ENCODE results near the gene FRYL. TPM values are rescaled to one million over a fixed set of nuclear protein-coding genes. Genes with fewer than 3 reads are reported as not detected.

FRYL gene
- total RNA-seq, 3 donors from 2014 or later: 70.9 to 112 (median 86.2) TPM

- Histone ChIP-seq H3K27ac (no peak overlapping the region), H3K27me3 (no peaks in the 10 kb centered on the region)
These were observed 70.2 kb downstream of the FRYL start for GRCh38 chr4:48709901-48710300.

GRCh38 chr4:48708610-48709009 lies 71.5 kb downstream of the FRYL start:
- H3K27me3 ChIP-seq: no peaks in the 10 kb centered on the region
- H3K4me1 ChIP-seq: no peaks in the 10 kb centered on the region
- H3K36me3 ChIP-seq: no peaks in the 10 kb centered on the region
- no peak overlapping the region for H3K27ac ChIP-seq
- TF ChIP-seq POLR2AphosphoS5 (IDR thresholded peaks at IDR 0.05) (no peak), CTCF (IDR thresholded peaks at IDR 0.05) (no peak), POLR2A (IDR thresholded peaks at IDR 0.05) (no peak)
- DNase-seq (ENCODE audit: low spot score in 2 of 2): no peak
- H3K9me3 ChIP-seq: no peaks in the 10 kb centered on the region
- H3K4me3 ChIP-seq: no peak overlapping the region
- intact Hi-C loops (cut with DNase I; ENCODE audit: low total_unique reads): no loop called here

More at GRCh38 chr4:48709901-48710300, 70.2 kb downstream of the FRYL start:
- intact Hi-C loops (cut with DNase I; ENCODE audit: low total_unique reads): no loop called here
- Histone ChIP-seq H3K4me3 (no peak overlapping the region), H3K9me3 (no peaks in the 10 kb centered on the region), H3K4me1 (no peaks in the 10 kb centered on the region), H3K36me3 (no peaks in the 10 kb centered on the region)
- no peak for DNase-seq (ENCODE audit: low spot score in 2 of 2)
- no peak for TF ChIP-seq CTCF (IDR thresholded peaks at IDR 0.05)
- TF ChIP-seq POLR2AphosphoS5 (IDR thresholded peaks at IDR 0.05): no peak
- TF ChIP-seq POLR2A (IDR thresholded peaks at IDR 0.05): no peak

- Histone ChIP-seq H3K36me3 (no peaks in the 10 kb centered on the region), H3K27ac (no peak overlapping the region), H3K27me3 (no peaks in the 10 kb centered on the region), H3K4me3 (no peak overlapping the region), H3K9me3 (no peaks in the 10 kb centered on the region), H3K4me1 (no peaks in the 10 kb centered on the region)
- intact Hi-C loops (cut with DNase I; ENCODE audit: low total_unique reads): no loop called here
- DNase-seq (ENCODE audit: low spot score in 2 of 2): no peak
- no peak for TF ChIP-seq POLR2AphosphoS5 (IDR thresholded peaks at IDR 0.05)
- no peak for TF ChIP-seq POLR2A (IDR thresholded peaks at IDR 0.05)
- TF ChIP-seq CTCF (IDR thresholded peaks at IDR 0.05): no peak
These were observed 73.3 kb downstream of the FRYL start for GRCh38 chr4:48706736-48707135.

- Histone ChIP-seq H3K27ac (no peak overlapping the region), H3K36me3 (no peaks in the 10 kb centered on the region), H3K4me3 (no peak overlapping the region), H3K4me1 (no peaks in the 10 kb centered on the region), H3K9me3 (no peaks in the 10 kb centered on the region), H3K27me3 (no peaks in the 10 kb centered on the region)
- no peak for TF ChIP-seq POLR2AphosphoS5 (IDR thresholded peaks at IDR 0.05)
- no peak for TF ChIP-seq CTCF (IDR thresholded peaks at IDR 0.05)
- no peak for TF ChIP-seq POLR2A (IDR thresholded peaks at IDR 0.05)
- intact Hi-C loops (cut with DNase I; ENCODE audit: low total_unique reads): no loop called here
- DNase-seq (ENCODE audit: low spot score in 2 of 2): no peak
These were observed 74.5 kb downstream of the FRYL start for GRCh38 chr4:48705609-48706008.

GRCh38 chr4:48704091-48704802 lies 75.8 kb downstream of the FRYL start:
- TF ChIP-seq POLR2AphosphoS5 (IDR thresholded peaks at IDR 0.05): no peak
- no peak for TF ChIP-seq POLR2A (IDR thresholded peaks at IDR 0.05)
- no peak for TF ChIP-seq CTCF (IDR thresholded peaks at IDR 0.05)
- Histone ChIP-seq H3K36me3 (no peaks in the 10 kb centered on the region), H3K27me3 (no peaks in the 10 kb centered on the region), H3K9me3 (no peaks in the 10 kb centered on the region), H3K4me1 (no peaks in the 10 kb centered on the region), H3K27ac (no peak overlapping the region), H3K4me3 (no peak overlapping the region)
- no peak for DNase-seq (ENCODE audit: low spot score in 2 of 2)
- intact Hi-C loops (cut with DNase I; ENCODE audit: low total_unique reads): no loop called here

All from breast epithelium (tissue), 4 donors.